Right cardiac atrium (tissue), 5 donors: ENCODE results near the gene RAP1B. TPM values are rescaled to one million over a fixed set of nuclear protein-coding genes. Genes with fewer than 3 reads are reported as not detected.

Experiments
- ATAC-seq, 2 donors: fragments of 200-7000 bp; cut with Tn5 transposase; one replicate each; pipeline versions ENCODE4 v1.8.0 to v1.9.1; 2020; ENCODE audit warnings: moderate library complexity in 2 of 2, mild to moderate bottlenecking in 1 of 2
- DNase-seq, 3 donors: peaks; one replicate each; pipeline ENCODE4 v3.0.0-alpha.2; 2020
- H3K27ac ChIP-seq: one replicate; pipeline ENCODE4 v1.5.1; 2013; ENCODE audit warnings: mild to moderate bottlenecking, low read length, control low read depth, moderate library complexity
- H3K27me3 ChIP-seq: one replicate; pipeline ENCODE4 v1.6.1; 2013; ENCODE audit not compliant: control insufficient read depth, insufficient read depth
- H3K4me1 ChIP-seq: one replicate; pipeline ENCODE4 v1.6.1; 2013; ENCODE audit warnings: low read length; ENCODE audit not compliant: control insufficient read depth, insufficient read depth
- H3K4me3 ChIP-seq: one replicate; pipeline ENCODE4 v1.5.1; 2013; ENCODE audit warnings: low read length, control low read depth
- H3K9me3 ChIP-seq: one replicate; pipeline ENCODE4 v1.6.1; 2013; ENCODE audit warnings: low read length; ENCODE audit not compliant: control insufficient read depth
- WGBS: extraction: QIAGEN DNeasy Blood & Tissue Kit; methylation state at CpG from one replicate; pipeline ENCODE4 v1.1.7; 2013; 5-methylcytosine and 5-hydroxymethylcytosine counted together
- intact Hi-C, 4 donors: fragments of 100-400 bp; cut with DNase I; formaldehyde crosslinking; loops; one replicate each; pipeline versions ENCODE4 v1.11.0 to v1.14.0; 2022 to 2023
- polyA plus RNA-seq: library from polyadenylated mRNA; stranded (reverse); fragments of 200-250 nt; gene quantifications from one replicate; pipeline ENCODE4 v1.2.3, GENCODE V29; 2013
- total RNA-seq, 4 donors: library from RNA; stranded (reverse); fragmentation: NEBNext Ultra II Directional; extraction: Animal tissue kit (Norgen Biotek cat#: 25700); gene quantifications; one replicate each; pipeline ENCODE4 v1.2.1, GENCODE V29; 2021
- donor health status: healthy with polysubstance abuse.
- donor health status: DM: no; HTN: yes; CAD: no.
- donor health status: DM: no; HTN: no; CAD: no.
- donor health status: DM: no; HTN: yes; CAD: no; lungs with severe emphysema.
- donor health status: DM: yes; HTN: yes; CAD: no.

The RAP1B gene
- total and polyA plus RNA-seq, 5 donors: 47.6 to 87.5 (median 68.6) TPM

DNA sequence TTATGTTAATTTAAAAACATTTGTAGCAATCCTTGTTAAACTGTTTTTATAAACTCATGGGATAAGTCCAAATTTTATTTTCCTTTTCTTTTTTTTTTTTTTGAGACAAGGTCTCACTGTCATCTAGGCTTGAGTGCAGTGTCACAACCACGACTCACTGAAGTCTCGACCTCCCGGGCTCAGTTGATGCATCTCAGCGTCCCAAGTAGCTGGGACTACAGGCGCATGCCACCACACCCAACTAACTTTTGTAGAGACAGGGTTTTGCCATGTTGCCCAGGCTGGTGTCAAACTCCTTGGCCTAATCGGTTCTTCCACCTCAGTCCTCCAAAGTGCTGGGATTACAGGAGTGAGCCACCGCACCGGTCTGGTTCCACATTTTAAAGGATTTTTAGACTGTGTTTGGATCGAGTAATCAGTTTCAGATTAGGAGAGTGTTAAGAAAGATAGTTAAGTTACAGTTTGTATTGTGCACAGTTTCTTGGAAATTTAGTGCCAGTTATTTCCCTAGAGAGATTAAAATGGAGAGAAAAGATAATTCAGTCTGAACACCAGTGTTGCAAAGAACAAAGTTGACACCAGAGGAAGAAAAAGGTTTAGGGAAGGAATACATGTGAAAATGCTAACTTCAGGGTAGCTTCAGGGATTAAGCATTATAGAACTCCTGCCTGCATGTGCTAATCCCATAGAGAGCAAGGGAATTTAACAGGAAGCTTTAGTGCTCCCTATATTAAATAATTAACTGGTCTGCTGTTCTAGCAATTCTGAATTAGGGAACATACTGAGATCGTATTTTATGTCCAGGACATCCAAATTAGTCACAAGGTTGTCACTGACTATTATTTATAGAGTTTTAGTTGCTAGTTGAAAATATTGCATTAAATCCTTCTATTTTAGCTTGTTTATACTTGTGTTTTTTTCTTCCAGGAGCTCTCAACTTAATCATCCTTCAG, 10.1 kb downstream of the RAP1B start:
- intact Hi-C loops: no loop called here
- no peaks in the 10 kb centered on the region for H3K9me3 ChIP-seq
- no peak overlapping the region for H3K4me3 ChIP-seq
- no peak overlapping the region for H3K27ac ChIP-seq
- H3K4me1 ChIP-seq: peaks cover 16% of the 10 kb centered on the region
- 70% methylated on average over 10 of the region's 10 CpGs for WGBS
- DNase-seq (no peak), ATAC-seq (no peak)
- H3K27me3 ChIP-seq: no peaks in the 10 kb centered on the region

DNA sequence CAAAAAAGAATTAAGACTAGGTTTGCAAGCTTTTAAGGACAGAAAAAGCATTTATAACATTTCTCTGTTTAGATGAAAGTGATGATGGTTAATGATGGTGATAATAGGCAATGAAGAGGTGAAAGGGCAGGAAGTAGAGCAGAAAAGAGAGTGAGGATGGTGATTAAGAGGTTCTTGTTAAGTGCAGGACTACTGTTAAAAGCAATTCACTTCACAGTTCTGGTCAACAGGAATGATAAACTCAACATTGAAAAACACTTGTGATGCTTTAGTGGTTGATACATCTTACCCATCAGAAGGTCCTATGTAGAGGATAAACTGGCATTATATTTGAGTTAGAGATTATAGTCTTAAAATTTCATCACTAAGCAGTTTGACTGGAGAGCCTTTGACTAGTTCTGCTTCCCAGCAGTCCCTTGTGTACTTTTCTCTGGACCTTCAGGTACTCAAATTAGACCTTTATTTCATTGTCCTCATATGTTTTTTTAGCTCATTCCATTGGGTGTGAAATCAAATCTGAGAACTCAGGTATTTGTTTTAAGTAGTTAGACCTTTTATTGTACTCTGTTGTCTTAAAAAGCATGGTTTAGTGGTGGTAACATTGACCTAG, 10.9 kb downstream of the RAP1B start:
- Histone ChIP-seq H3K27me3 (no peaks in the 10 kb centered on the region), H3K9me3 (no peaks in the 10 kb centered on the region), H3K4me3 (no peak overlapping the region), H3K27ac (no peak overlapping the region), H3K4me1 (peaks cover 14% of the 10 kb centered on the region)
- intact Hi-C loops: no loop called here
- no peak for DNase-seq
- no peak for ATAC-seq

DNA sequence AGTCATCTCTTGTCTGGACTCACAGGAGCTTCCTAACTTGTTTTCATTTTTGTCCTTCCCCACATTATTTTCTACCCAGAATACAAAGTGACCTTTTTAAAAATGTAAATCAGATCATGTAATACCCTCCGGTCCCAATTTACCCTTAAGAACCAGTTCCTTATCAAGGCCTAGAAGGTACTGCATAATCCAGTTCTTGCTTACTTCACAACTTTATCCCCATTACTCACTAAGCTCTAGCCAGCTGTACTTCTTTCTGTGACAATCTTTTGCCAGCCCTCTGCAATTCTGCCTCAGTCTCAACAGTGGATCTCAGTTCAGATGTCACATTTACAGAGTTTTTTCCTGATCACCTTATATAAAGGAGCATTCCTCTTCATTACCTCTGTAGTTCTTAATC, 11.6 kb downstream of the RAP1B start:
- peak in 1 of 2 donors; percentile 34 for ATAC-seq
- no peak for DNase-seq
- Histone ChIP-seq H3K27me3 (no peaks in the 10 kb centered on the region), H3K27ac (no peak overlapping the region), H3K4me3 (no peak overlapping the region), H3K4me1 (peaks cover 18% of the 10 kb centered on the region), H3K9me3 (no peaks in the 10 kb centered on the region)
- 61% methylated on average over 1 of the region's 1 CpG for WGBS
- intact Hi-C loops: no loop called here

DNA sequence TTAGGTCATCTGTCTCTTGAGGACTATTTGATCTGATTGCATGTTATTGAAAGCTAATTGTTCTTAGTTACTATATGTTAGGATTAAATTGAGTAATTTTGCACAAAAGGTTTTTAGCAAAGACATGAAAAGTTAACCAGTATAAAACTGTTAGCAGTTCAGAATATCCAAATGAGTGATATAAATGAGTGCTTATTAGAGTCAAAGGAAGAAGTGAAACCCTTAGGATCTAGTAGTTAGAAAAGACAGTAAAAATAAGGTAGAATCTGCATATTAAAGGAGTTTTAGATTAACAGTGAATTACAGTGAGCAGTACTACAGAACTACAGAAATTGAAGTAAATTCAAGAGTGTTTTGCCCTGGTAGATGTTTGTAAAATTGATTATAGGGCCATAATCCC, 12.4 kb downstream of the RAP1B start:
- Histone ChIP-seq H3K4me1 (peaks cover 15% of the 10 kb centered on the region), H3K4me3 (no peak overlapping the region), H3K9me3 (peaks cover 2% of the 10 kb centered on the region), H3K27ac (no peak overlapping the region), H3K27me3 (no peaks in the 10 kb centered on the region)
- ATAC-seq (no peak), DNase-seq (no peak)
- intact Hi-C loops: no loop called here

DNA sequence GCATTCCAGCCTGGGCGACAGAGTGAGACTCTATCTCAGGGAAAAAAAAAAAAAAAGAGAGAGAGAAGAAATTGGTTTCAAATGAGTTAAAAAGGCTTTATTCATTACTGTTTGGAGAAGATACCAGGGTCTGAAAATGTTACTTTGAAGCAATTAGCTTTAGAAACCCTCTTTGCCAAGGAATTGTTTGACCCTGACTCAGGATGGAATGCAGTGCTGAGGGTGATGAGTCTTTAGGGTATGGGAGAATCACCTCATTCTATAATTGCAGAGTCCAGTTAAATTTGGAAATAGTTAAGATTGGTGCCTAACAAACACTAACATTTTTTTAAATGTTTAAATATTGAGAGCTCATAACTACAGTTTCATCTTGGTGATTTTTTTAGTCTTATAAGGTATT, 13.3 kb downstream of the RAP1B start:
- H3K27me3 ChIP-seq: no peaks in the 10 kb centered on the region
- no peak for DNase-seq
- no peak overlapping the region for H3K27ac ChIP-seq
- peaks cover 14% of the 10 kb centered on the region for H3K4me1 ChIP-seq
- H3K4me3 ChIP-seq: no peak overlapping the region
- H3K9me3 ChIP-seq: peaks cover 2% of the 10 kb centered on the region
- WGBS: 92% methylated on average over 1 of the region's 1 CpG
- intact Hi-C loops: no loop called here
- ATAC-seq: no peak

DNA sequence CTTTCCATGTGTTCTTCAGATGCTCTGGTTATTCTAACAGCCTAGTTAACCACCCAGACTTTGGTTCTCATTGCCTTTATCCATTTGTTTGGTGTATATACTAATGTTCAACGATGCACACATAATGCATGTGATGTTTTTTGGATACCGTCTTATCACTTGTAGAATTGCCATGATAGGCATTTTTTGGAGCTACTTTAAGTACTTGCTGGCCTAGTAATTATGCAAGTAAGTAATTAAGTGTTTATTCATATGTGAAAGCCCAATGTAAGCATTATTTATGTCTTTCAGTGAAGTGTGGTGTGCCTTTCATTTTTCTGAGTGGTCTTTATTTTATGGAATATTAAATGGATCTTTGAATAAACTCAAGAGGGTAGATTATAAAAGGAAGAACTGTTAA, 14.2 kb downstream of the RAP1B start:
- Histone ChIP-seq H3K27me3 (no peaks in the 10 kb centered on the region), H3K4me3 (no peak overlapping the region), H3K9me3 (peaks cover 2% of the 10 kb centered on the region), H3K27ac (no peak overlapping the region), H3K4me1 (peaks cover 15% of the 10 kb centered on the region)
- DNase-seq (no peak), ATAC-seq (no peak)
- 93% methylated on average over 2 of the region's 2 CpGs for WGBS
- intact Hi-C loops: no loop called here

DNA sequence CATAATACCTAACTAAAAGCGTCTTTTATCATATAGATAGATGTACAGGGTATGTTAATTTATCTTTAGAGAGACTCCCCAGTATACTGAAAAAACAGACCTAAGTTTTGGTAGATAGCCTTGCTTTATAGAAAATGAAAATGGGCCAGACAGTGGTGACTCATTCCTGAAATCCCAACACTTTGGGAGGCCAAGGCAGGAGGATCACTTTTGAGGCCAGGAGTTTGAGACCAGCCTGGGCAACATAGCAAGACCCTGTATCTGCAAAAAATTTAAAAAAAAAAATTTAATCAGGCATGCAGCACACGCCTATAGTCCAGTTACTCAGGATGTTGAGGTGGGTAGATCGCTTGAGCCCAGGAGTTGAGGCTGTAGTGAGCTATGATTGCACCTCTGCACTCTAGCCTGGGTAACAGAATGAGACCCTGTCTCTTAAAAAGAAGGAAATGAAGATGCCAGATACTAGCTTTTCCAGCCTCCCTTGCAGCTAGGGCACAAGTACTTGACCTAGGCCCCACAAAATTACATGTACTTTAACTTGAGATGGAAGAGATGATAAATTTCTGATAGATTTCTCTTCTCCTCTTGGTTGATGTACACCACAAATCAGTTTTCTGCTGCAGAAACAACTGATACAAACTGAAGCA, 17.1 kb downstream of the RAP1B start:
- H3K27ac ChIP-seq: no peak overlapping the region

DNA sequence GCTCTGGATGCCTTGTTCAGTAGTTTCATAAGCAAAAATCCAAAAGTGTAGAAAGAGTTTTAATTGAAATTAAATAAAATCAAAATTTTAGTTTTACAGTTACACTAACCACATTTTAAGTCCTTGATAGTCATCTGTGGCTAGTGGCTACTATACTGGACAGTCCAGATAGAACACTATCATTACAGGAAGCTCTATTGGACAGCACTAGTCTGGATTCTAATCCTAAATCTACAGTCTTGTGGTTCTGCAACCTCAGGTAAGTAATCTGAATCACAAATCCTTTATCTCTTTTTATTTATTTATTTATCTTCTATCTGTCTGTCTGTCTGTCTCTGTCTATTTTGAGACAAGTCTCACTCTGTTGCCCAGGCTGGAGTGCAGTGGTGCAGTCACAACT, 18.0 kb downstream of the RAP1B start:
- no peak overlapping the region for H3K4me3 ChIP-seq
- H3K4me1 ChIP-seq: peaks cover 12% of the 10 kb centered on the region
- intact Hi-C loops: no loop called here
- H3K27ac ChIP-seq: no peak overlapping the region
- H3K9me3 ChIP-seq: peaks cover 2% of the 10 kb centered on the region
- H3K27me3 ChIP-seq: no peaks in the 10 kb centered on the region
- no peak for DNase-seq
- ATAC-seq: no peak

More for the DNA sequence above, 17.1 kb downstream of the RAP1B start:
- ATAC-seq: no peak
- WGBS: over 99% methylated on average over 3 of the region's 3 CpGs
- H3K9me3 ChIP-seq: peaks cover 2% of the 10 kb centered on the region
- H3K4me3 ChIP-seq: no peak overlapping the region
- intact Hi-C loops: no loop called here
- H3K4me1 ChIP-seq: peaks cover 12% of the 10 kb centered on the region
- H3K27me3 ChIP-seq: no peaks in the 10 kb centered on the region
- no peak for DNase-seq

DNA sequence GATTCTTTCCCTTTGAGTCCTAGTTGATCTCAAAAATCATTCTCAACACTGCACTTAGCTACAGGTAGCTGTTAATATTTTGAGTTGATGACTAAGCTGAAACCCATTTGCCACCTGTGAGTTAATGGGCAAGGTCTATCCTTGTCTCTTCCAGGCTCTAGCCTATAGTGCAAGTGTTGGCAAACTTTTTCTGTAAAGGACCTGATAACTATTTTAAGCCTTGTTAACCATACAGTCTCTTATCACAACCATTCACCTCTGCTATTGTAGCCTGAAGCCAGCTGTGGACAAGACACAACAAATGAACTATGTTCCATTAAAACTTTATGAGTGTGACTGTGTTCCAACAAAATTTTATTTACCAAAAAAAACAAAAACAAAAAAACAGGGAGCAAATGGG, 19.4 kb downstream of the RAP1B start:
- no peak overlapping the region for H3K27ac ChIP-seq
- H3K4me1 ChIP-seq: peaks cover 7% of the 10 kb centered on the region
- peaks cover 2% of the 10 kb centered on the region for H3K9me3 ChIP-seq
- DNase-seq (no peak), ATAC-seq (peak in 1 of 2 donors; percentile 47)
- intact Hi-C loops: no loop called here
- no peaks in the 10 kb centered on the region for H3K27me3 ChIP-seq
- H3K4me3 ChIP-seq: no peak overlapping the region

DNA sequence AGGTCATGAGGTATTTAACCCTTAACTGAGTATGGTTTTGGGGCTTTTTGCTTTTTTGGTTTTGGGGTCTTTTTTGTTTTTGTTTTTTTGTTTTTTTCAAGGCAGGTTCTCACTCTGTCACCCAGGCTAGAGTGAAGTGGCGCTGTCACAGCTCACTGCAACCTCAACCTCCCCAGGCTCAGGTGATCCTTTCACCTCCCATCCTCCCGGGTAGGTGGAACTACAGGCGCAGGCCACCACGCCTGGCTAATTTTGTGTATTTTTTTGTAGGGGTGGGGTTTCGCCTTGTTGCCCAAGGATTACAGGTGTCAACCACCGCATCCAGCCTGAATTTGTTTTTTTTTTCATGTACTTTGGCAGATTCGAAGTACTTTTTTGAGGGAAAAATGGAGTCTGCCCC, 19.9 kb downstream of the RAP1B start:
- intact Hi-C loops: no loop called here
- Histone ChIP-seq H3K27ac (no peak overlapping the region), H3K9me3 (peaks cover 2% of the 10 kb centered on the region), H3K4me3 (no peak overlapping the region), H3K4me1 (peaks cover 7% of the 10 kb centered on the region), H3K27me3 (no peaks in the 10 kb centered on the region)
- 94% methylated on average over 7 of the region's 7 CpGs for WGBS
- no peak for DNase-seq
- ATAC-seq: no peak

DNA sequence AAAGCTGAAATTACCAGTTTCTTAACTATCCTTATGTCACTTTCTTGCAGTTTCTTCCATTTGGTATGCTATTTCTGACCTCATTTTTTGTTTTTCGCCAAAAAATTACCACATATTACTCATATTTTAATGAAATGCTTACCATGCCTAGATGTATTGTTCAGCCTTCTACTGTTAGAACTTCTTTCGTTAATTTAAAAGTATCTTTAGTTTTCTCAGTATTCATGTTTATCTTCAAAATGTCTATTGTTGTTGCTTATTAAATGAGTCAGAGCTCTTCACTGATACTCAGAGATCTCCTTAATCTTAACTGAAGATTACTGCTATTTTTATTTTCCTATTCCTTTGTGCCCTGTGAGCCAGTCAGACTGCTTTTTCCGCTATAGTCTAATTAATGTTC, 20.5 kb downstream of the RAP1B start:
- H3K27ac ChIP-seq: no peak overlapping the region
- H3K4me3 ChIP-seq: no peak overlapping the region
- ATAC-seq (no peak), DNase-seq (no peak)
- no peaks in the 10 kb centered on the region for H3K27me3 ChIP-seq
- H3K9me3 ChIP-seq: peaks cover 2% of the 10 kb centered on the region
- WGBS: 64% methylated on average over 3 of the region's 3 CpGs
- intact Hi-C loops: no loop called here
- peaks cover 7% of the 10 kb centered on the region for H3K4me1 ChIP-seq
